ENCODE measurements around the gene CNGB1. TPM values are rescaled to one million over a fixed set of nuclear protein-coding genes. Genes with fewer than 3 reads are reported as not detected.
"Not testable (repeated sequence)": the region's sequence is repeated elsewhere in the genome, so short reads cannot be mapped to it uniquely, and the experiment has no call there.

CNGB1 gene
- total RNA-seq, 4 donors from 2014 or later: not detected

GRCh38 chr16:57981636-57982035, 10.7 kb upstream of the CNGB1 start:
- intact Hi-C loops (cut with DNase I; ENCODE audit: low total_unique reads): no loop called here
- no peak overlapping the region for H3K4me3 ChIP-seq
- H3K4me1 ChIP-seq: peaks cover 0 to 5% of the 10 kb centered on the region in 2 donors
- no peaks in the 10 kb centered on the region for H3K9me3 ChIP-seq
- no peaks in the 10 kb centered on the region for H3K27me3 ChIP-seq
- DNase-seq: no peak
- TF ChIP-seq POLR2A (IDR thresholded peaks at IDR 0.05): no peak
- TF ChIP-seq, protein P1, sequence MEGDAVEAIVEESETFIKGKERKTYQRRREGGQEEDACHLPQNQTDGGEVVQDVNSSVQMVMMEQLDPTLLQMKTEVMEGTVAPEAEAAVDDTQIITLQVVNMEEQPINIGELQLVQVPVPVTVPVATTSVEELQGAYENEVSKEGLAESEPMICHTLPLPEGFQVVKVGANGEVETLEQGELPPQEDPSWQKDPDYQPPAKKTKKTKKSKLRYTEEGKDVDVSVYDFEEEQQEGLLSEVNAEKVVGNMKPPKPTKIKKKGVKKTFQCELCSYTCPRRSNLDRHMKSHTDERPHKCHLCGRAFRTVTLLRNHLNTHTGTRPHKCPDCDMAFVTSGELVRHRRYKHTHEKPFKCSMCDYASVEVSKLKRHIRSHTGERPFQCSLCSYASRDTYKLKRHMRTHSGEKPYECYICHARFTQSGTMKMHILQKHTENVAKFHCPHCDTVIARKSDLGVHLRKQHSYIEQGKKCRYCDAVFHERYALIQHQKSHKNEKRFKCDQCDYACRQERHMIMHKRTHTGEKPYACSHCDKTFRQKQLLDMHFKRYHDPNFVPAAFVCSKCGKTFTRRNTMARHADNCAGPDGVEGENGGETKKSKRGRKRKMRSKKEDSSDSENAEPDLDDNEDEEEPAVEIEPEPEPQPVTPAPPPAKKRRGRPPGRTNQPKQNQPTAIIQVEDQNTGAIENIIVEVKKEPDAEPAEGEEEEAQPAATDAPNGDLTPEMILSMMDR (IDR thresholded peaks at IDR 0.05): no peak
- H3K27ac ChIP-seq: no peak overlapping the region
- no peaks in the 10 kb centered on the region for H3K36me3 ChIP-seq

GRCh38 chr16:57979006-57979585, 8.2 kb upstream of the CNGB1 start:
- H3K9me3 ChIP-seq: no peaks in the 10 kb centered on the region
- no peak for DNase-seq

DNA sequence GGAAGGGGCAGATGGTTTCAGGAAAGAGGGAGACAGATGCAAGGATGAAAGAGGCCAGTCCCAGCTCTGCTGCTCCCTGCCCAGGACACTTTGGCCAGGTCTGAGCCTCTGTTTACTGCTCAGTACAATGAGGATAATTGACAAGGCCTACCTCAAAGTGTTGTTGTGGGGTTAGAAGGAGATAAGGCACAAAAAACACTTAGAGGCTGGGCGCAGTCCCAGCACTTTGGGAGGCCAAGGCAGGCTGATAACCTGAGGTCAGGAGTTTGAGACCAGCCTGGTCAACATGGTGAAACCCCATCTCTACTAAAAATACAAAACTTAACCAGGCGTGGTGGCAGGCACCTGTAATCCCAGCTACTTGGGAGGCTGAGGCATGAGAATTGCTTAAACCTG, 7.1 kb upstream of the CNGB1 start:
- DNase-seq; H3K4me3 ChIP-seq; H3K27me3 ChIP-seq; H3K27ac ChIP-seq; H3K9me3 ChIP-seq; H3K36me3 ChIP-seq; intact Hi-C loops (cut with DNase I; ENCODE audit: low total_unique reads); H3K4me1 ChIP-seq: not testable (repeated sequence)

More at GRCh38 chr16:57979006-57979585, 8.2 kb upstream of the CNGB1 start:
- intact Hi-C loops (cut with DNase I; ENCODE audit: low total_unique reads): no loop called here
- Histone ChIP-seq H3K4me1 (no peaks in the 10 kb centered on the region), H3K27me3 (no peaks in the 10 kb centered on the region), H3K27ac (no peak overlapping the region), H3K4me3 (no peak overlapping the region), H3K36me3 (no peaks in the 10 kb centered on the region)
- TF ChIP-seq, protein P1 (IDR thresholded peaks at IDR 0.05): no peak
- no peak for TF ChIP-seq POLR2A (IDR thresholded peaks at IDR 0.05)

DNA sequence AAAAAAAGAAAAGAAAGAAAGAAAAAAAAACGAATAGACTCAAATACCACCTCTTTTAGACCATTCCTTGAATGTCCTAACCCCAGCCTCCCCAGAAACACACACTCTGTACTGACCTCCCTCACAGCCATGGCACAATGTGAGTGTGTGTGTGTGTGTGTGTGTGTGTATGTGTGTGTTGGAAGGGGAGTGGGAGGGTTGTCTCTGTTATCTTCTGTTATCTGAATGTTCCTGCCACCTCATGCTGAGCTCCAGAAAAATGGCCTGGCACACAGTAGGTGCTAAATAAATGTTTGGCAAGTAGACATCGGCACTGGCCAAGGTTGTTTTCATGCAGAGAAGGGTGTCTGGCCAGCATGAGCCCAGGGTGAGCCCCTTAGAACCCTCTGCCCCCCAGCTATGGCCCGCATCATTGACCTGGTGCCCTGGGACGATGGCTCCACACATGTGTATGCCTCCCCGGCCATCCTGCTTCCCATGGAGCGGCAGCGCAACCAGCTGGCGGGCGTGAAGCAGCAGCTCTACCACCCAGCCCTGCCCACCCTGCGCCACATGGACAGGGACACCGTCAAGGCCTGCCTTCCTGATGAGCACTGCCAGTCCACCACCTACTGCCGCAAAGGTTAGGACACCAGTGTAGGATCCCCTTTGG, 6.6 kb upstream of the CNGB1 start:
- DNase-seq: no peak
- intact Hi-C loops (cut with DNase I; ENCODE audit: low total_unique reads): no loop called here
- no peak overlapping the region for H3K4me3 ChIP-seq

GRCh38 chr16:57976331-57976796, 5.4 kb upstream of the CNGB1 start:
- no peaks in the 10 kb centered on the region for H3K36me3 ChIP-seq
- no peak overlapping the region for H3K4me3 ChIP-seq
- intact Hi-C loops (cut with DNase I; ENCODE audit: low total_unique reads): no loop called here
- H3K27ac ChIP-seq: no peak overlapping the region
- H3K4me1 ChIP-seq: no peaks in the 10 kb centered on the region
- no peak for TF ChIP-seq POLR2A (IDR thresholded peaks at IDR 0.05)
- TF ChIP-seq, protein P1 (IDR thresholded peaks at IDR 0.05): no peak
- H3K9me3 ChIP-seq: no peaks in the 10 kb centered on the region
- no peak for DNase-seq
- H3K27me3 ChIP-seq: no peaks in the 10 kb centered on the region

More for the DNA sequence above, 6.6 kb upstream of the CNGB1 start:
- no peaks in the 10 kb centered on the region for H3K27me3 ChIP-seq
- no peaks in the 10 kb centered on the region for H3K36me3 ChIP-seq
- no peaks in the 10 kb centered on the region for H3K4me1 ChIP-seq
- TF ChIP-seq, protein P1 (IDR thresholded peaks at IDR 0.05): no peak
- no peak for TF ChIP-seq POLR2A (IDR thresholded peaks at IDR 0.05)
- H3K27ac ChIP-seq: no peak overlapping the region
- H3K9me3 ChIP-seq: no peaks in the 10 kb centered on the region

Measured in uterus (tissue), 4 donors.